HT1080 (cell line): ENCODE measurements around the gene MRPL58. TPM values are rescaled to one million over a fixed set of nuclear protein-coding genes. Genes with fewer than 3 reads are reported as not detected.
"Not testable (repeated sequence)": the region's sequence is repeated elsewhere in the genome, so short reads cannot be mapped to it uniquely, and the experiment has no call there.

ENCODE experiments used
- DNase-seq: peaks from one replicate; pipeline ENCODE4 v3.0.0-alpha.2; 2015; ENCODE audit warnings: low read depth
- polyA plus RNA-seq, 2 experiments: library from polyadenylated mRNA; depleted of rRNA; stranded (reverse); fragments of >200 nt; gene quantifications; 2 replicates each; pipeline ENCODE4 v1.2.3, GENCODE V29; 2015
- total RNA-seq: library from RNA; depleted of rRNA; stranded (reverse); fragments of >200 nt; shearing (Covaris generic); gene quantifications from 2 replicates; pipeline ENCODE4 v1.2.3, GENCODE V29; 2014; rRNA removed

MRPL58 gene
- 110 and 114 TPM in 2 replicates for total RNA-seq
- 81.8 and 85.9 TPM in 2 replicates for polyA plus RNA-seq (2015; cell fraction: cytosol; rRNA removed)
- polyA plus RNA-seq (2015; cell fraction: nucleus; rRNA removed): 34.9 and 41.6 TPM in 2 replicates

GRCh38 chr17:75012346-75013091 is at the start of gene MRPL58:
MRPL58 (plus strand) TSS chr17:75012670; CDS start chr17:75012687, 17 bp downstream.
- DNase-seq: peak; percentile 89

GRCh38 chr17:74963656-74964055 is 48.8 kb upstream of the MRPL58 start:
- DNase-seq: no peak

GRCh38 chr17:74964246-74964761 is 48.2 kb upstream of the MRPL58 start:
- DNase-seq: no peak

GRCh38 chr17:74964988-74965622 is 47.4 kb upstream of the MRPL58 start:
- no peak for DNase-seq

- DNase-seq: no peak
These were observed 44.1 kb upstream of the MRPL58 start for GRCh38 chr17:74968361-74968780.

GRCh38 chr17:74969501-74969900 is 43.0 kb upstream of the MRPL58 start:
- DNase-seq: not testable (repeated sequence)

GRCh38 chr17:74970395-74970794 is 42.1 kb upstream of the MRPL58 start:
- DNase-seq: no peak

GRCh38 chr17:74971069-74971841 is 41.2 kb upstream of the MRPL58 start:
- no peak for DNase-seq

GRCh38 chr17:74971842-74972106 is 40.7 kb upstream of the MRPL58 start:
- DNase-seq: no peak

GRCh38 chr17:74972107-74972972 is 40.1 kb upstream of the MRPL58 start, which contains the start of gene HID1:
HID1 (minus strand) TSS chr17:74972759; CDS start chr17:74972656, 103 bp downstream.
- DNase-seq: no peak

GRCh38 chr17:74972973-74973328 is 39.5 kb upstream of the MRPL58 start:
- DNase-seq: no peak

GRCh38 chr17:74975943-74976342 is 36.5 kb upstream of the MRPL58 start:
- no peak for DNase-seq

GRCh38 chr17:74977802-74978201 is 34.7 kb upstream of the MRPL58 start:
- no peak for DNase-seq

GRCh38 chr17:74978240-74978639 is 34.2 kb upstream of the MRPL58 start:
- no peak for DNase-seq

GRCh38 chr17:74979408-74980146 is 32.9 kb upstream of the MRPL58 start:
- no peak for DNase-seq

GRCh38 chr17:74981318-74981978 is 31.0 kb upstream of the MRPL58 start:
- DNase-seq: no peak

- DNase-seq: no peak
These were observed 30.3 kb upstream of the MRPL58 start for GRCh38 chr17:74981979-74982662.

- not testable (repeated sequence) for DNase-seq
These were observed 29.7 kb upstream of the MRPL58 start for GRCh38 chr17:74982663-74983313.

- DNase-seq: no peak
These were observed 26.3 kb upstream of the MRPL58 start for GRCh38 chr17:74986206-74986576.
